Osteocyte (in vitro differentiated cells): ENCODE measurements around the gene GLRA2. TPM values are rescaled to one million over a fixed set of nuclear protein-coding genes. Genes with fewer than 3 reads are reported as not detected.

ENCODE experiments used
- DNase-seq: peaks from one replicate; pipeline ENCODE4 v3.0.0; 2021; ENCODE audit warnings: mixed read lengths; ENCODE audit not compliant: unreplicated experiment; ENCODE audit errors: extremely low spot score
- H3K27ac Mint-ChIP-seq: one replicate; pipeline ENCODE4 v1.8.0; 2021; ENCODE audit warnings: mild to moderate bottlenecking, mixed read lengths; ENCODE audit not compliant: unreplicated experiment
- H3K27me3 Mint-ChIP-seq: one replicate; pipeline ENCODE4 v1.8.0; 2021; ENCODE audit warnings: mixed read lengths; ENCODE audit not compliant: unreplicated experiment
- H3K36me3 Mint-ChIP-seq: one replicate; pipeline ENCODE4 v1.8.0; 2021; ENCODE audit warnings: mixed read lengths; ENCODE audit not compliant: unreplicated experiment
- H3K4me1 Mint-ChIP-seq: one replicate; pipeline ENCODE4 v1.8.0; 2021; ENCODE audit warnings: mixed read lengths; ENCODE audit not compliant: unreplicated experiment
- H3K4me3 Mint-ChIP-seq: one replicate; pipeline ENCODE4 v1.8.0; 2021; ENCODE audit warnings: mild to moderate bottlenecking, moderate library complexity, mixed read lengths; ENCODE audit not compliant: unreplicated experiment
- H3K9me3 Mint-ChIP-seq: one replicate; pipeline ENCODE4 v1.8.0; 2021; ENCODE audit warnings: mixed read lengths; ENCODE audit not compliant: unreplicated experiment
- CTCF ChIP-seq: fragments of 200-600 bp; sonication (generic); IDR thresholded peaks from 2 replicates; pipeline ENCODE4 v1.5.0; 2021; ENCODE audit warnings: antibody characterized with exemption, mild to moderate bottlenecking, moderate library complexity
- total RNA-seq: library from RNA; stranded (reverse); gene quantifications from 2 replicates; pipeline ENCODE4 v1.2.1, GENCODE V29; 2021

GLRA2 gene
- total RNA-seq, 1 donor from 2014 or later = not detected

GRCh38 chrX:14501327-14501726 is 28.0 kb upstream of the GLRA2 start:
- DNase-seq = no peak
- Mint-ChIP-seq H3K27me3 (no peaks in the 10 kb centered on the region), H3K4me3 (no peak overlapping the region), H3K9me3 (peaks cover 12% of the 10 kb centered on the region), H3K27ac (no peak overlapping the region), H3K36me3 (no peaks in the 10 kb centered on the region), H3K4me1 (peaks cover 6% of the 10 kb centered on the region)
- no peak for TF ChIP-seq CTCF

GRCh38 chrX:14504960-14505538 is 24.3 kb upstream of the GLRA2 start:
- Mint-ChIP-seq H3K4me1 (no peaks in the 10 kb centered on the region), H3K9me3 (peaks cover 26% of the 10 kb centered on the region), H3K4me3 (no peak overlapping the region), H3K27ac (no peak overlapping the region), H3K27me3 (no peaks in the 10 kb centered on the region), H3K36me3 (no peaks in the 10 kb centered on the region)
- no peak for TF ChIP-seq CTCF
- no peak for DNase-seq

- no peak for TF ChIP-seq CTCF
- no peak overlapping the region for H3K4me3 Mint-ChIP-seq
- peaks cover 26% of the 10 kb centered on the region for H3K9me3 Mint-ChIP-seq
- no peaks in the 10 kb centered on the region for H3K36me3 Mint-ChIP-seq
- DNase-seq = no peak
- H3K27me3 Mint-ChIP-seq = no peaks in the 10 kb centered on the region
- H3K27ac Mint-ChIP-seq = no peak overlapping the region
- H3K4me1 Mint-ChIP-seq = no peaks in the 10 kb centered on the region
These were observed 23.7 kb upstream of the GLRA2 start for GRCh38 chrX:14505648-14506047.

- no peak overlapping the region for H3K4me3 Mint-ChIP-seq
- H3K36me3 Mint-ChIP-seq = no peaks in the 10 kb centered on the region
- no peaks in the 10 kb centered on the region for H3K27me3 Mint-ChIP-seq
- no peak for TF ChIP-seq CTCF
- H3K9me3 Mint-ChIP-seq = peaks cover 24% of the 10 kb centered on the region
- DNase-seq = no peak
- H3K4me1 Mint-ChIP-seq = no peaks in the 10 kb centered on the region
- no peak overlapping the region for H3K27ac Mint-ChIP-seq
These were observed 22.5 kb upstream of the GLRA2 start for GRCh38 chrX:14506866-14507265.

- H3K9me3 Mint-ChIP-seq = peaks cover 29% of the 10 kb centered on the region
- no peak for DNase-seq
- no peak overlapping the region for H3K4me3 Mint-ChIP-seq
- no peak overlapping the region for H3K27ac Mint-ChIP-seq
- H3K27me3 Mint-ChIP-seq = no peaks in the 10 kb centered on the region
- no peak for TF ChIP-seq CTCF
- H3K36me3 Mint-ChIP-seq = no peaks in the 10 kb centered on the region
- H3K4me1 Mint-ChIP-seq = no peaks in the 10 kb centered on the region
These were observed 21.2 kb upstream of the GLRA2 start for GRCh38 chrX:14508025-14508690.
